Raji (cell line): ENCODE data around the gene BTLA.

ENCODE experiments used
- POLR2A ChIP-seq: IDR thresholded peaks from 2 replicates; pipeline ENCODE4 v1.6.1; 2011; ENCODE audit warnings: low read depth, low read length, control low read depth; ENCODE audit not compliant: insufficient read depth

Gene BTLA

DNA sequence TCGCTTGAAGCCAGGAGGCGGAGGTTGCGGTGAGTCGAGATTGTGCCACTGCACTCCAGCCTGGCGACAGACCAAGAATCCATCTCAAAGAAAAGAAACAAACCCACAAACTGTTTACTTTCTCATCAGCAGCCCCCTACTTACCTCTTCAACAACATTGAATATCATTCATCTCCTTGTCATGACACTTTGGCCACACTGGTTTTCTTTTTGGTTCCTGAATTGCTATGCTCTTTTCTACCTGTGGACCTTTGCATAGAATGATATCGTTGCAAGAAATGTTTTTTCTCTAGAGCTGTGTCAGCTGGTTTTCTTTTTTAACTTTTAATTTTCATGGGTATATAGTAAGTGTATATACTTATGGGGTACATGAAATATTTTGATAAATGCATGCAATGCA is 83.9 kb downstream of the BTLA start:
- no peak for TF ChIP-seq POLR2A
